ENCODE results near the gene E2F2.

The E2F2 gene

GRCh38 chr1:23530747-23531561, at the start of gene E2F2:
TSS of gene E2F2 (minus strand) at chr1:23531233. CDS start at chr1:23530793, 440 bp downstream.
- peak; percentile 86 to 87 for DNase-seq

GRCh38 chr1:23578997-23579363, 47.9 kb upstream of the E2F2 start:
- DNase-seq = no peak

GRCh38 chr1:23578311-23578996, 47.4 kb upstream of the E2F2 start:
- DNase-seq = no peak

GRCh38 chr1:23577056-23578004, 46.3 kb upstream of the E2F2 start:
- peak in 1 of 2 donors; percentile 36 for DNase-seq

- no peak for DNase-seq
Observed at GRCh38 chr1:23576338-23577055, 45.5 kb upstream of the E2F2 start.

GRCh38 chr1:23575226-23575810, 44.3 kb upstream of the E2F2 start:
- no peak for DNase-seq

- no peak for DNase-seq
Observed at GRCh38 chr1:23574265-23574754, 43.3 kb upstream of the E2F2 start.

GRCh38 chr1:23573574-23574182, 42.6 kb upstream of the E2F2 start:
- DNase-seq = no peak

GRCh38 chr1:23571465-23571864, 40.4 kb upstream of the E2F2 start:
- DNase-seq = no peak

- DNase-seq = no peak
Observed at GRCh38 chr1:23570001-23570691, 39.1 kb upstream of the E2F2 start.

- DNase-seq = no peak
Observed at GRCh38 chr1:23568608-23569383, 37.8 kb upstream of the E2F2 start.

GRCh38 chr1:23567996-23568607, 37.1 kb upstream of the E2F2 start:
- DNase-seq = no peak

GRCh38 chr1:23567629-23567995, 36.6 kb upstream of the E2F2 start:
- no peak for DNase-seq

- no peak for DNase-seq
Observed at GRCh38 chr1:23566304-23566703, 35.3 kb upstream of the E2F2 start.

GRCh38 chr1:23565776-23566175, 34.7 kb upstream of the E2F2 start:
- DNase-seq = no peak

- no peak for DNase-seq
Observed at GRCh38 chr1:23564529-23565122, 33.6 kb upstream of the E2F2 start.

GRCh38 chr1:23563755-23564374, 32.8 kb upstream of the E2F2 start:
- no peak for DNase-seq

- no peak for DNase-seq
Observed at GRCh38 chr1:23563003-23563402, 32.0 kb upstream of the E2F2 start.
